ENCODE data around the gene SBF2.

SBF2 gene

DNA sequence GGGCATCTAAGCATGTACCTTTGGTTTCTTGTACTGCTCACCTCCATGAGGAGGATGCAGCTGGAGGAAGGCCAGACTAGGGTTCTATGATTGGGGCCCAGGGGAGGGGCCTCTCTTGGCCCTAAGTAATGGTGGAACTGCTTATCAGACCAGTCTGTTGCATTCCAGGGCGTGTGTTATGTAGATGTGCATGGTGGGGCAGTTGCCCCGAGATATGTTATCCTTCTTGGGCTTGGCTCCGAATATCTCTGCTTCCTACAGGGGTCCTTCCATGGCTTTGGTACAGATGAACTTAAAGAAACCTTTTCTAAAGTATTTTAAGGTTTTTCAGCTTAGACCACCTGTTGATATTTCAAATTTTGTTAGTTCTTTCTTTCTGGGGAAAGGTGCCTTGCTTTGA, 504.1 kb downstream of the SBF2 start:
- no peak for DNase-seq

DNA sequence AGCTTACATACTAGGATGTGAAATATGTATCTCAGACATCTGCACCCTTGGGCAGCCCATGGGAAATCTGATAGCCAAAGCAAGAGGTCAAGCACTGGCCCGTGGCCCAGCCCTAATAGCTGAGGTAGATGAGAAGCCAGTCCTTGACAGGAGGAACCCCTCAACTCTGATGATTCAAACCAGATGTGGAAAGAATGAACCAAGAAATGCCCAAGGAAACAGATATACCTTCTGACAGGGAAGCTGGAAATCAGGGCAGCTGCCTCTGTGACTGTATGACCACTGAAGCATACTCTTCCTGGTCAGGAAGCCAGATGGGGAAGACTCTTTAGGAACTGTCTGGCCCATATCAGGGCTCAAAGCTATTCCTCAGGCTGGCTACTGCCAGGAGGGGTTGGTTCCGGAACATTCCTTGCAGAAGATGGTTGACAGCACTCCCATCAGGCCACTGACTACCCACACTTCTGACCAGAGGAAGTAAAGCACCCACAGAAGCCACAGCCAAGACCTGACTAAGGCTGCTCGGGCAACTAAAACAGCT, 506.0 kb downstream of the SBF2 start:
- DNase-seq: no peak

DNA sequence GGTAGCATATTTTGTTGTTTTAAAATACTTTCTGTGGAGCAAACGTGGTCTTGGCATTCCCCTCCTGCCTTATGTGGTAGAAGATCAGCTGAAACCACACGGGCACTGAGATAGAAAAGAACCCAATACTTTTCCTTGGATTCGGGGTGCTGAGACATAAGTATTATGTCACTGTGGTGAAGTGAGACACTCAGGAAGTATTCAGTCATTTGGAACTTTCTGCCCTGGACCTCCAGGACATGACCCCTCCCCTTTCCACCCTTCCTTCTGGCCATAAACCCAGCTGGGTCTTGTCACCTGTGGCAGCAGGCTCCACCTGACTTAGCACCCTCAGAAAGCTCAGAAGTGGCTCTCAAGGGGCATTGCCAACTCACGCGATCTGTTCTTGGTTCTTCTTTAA, 506.8 kb downstream of the SBF2 start:
- no peak for DNase-seq

DNA sequence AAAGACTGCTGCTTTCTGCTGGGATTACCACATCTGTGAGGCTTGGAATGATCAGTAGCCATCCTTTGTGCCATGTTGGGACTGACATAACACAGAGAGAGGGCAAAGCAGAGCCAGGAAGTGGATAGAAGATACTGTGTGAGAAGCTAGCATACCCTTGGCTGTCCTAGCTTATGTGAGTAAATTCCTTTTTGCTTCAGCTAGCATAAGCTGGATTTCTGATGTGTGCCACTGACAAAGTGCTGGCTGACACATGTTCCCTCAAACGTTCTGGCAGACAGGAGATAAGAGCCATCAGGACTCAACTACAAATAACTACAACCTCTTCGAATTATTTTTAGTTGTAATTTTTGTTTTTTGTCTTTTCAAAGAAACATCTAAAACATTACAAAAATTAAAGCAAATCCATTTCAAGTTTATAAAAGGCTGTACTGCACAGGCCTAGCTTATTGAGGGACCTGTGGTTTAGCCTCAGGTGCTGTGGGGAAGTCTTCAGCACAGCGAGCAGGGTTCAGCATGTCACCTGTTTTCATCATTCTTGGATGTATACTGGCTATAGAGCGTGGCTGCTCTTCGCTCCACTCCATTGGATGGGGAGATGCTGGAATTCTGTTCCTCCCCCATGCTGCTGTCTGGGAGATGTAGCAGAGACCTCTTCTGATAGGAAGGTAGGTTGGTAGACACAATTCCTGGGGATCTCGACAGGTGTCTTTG, 509.3 kb downstream of the SBF2 start:
- DNase-seq: no peak

GRCh38 chr11:9783986-9784385, 510.0 kb downstream of the SBF2 start:
- DNase-seq: no peak

DNA sequence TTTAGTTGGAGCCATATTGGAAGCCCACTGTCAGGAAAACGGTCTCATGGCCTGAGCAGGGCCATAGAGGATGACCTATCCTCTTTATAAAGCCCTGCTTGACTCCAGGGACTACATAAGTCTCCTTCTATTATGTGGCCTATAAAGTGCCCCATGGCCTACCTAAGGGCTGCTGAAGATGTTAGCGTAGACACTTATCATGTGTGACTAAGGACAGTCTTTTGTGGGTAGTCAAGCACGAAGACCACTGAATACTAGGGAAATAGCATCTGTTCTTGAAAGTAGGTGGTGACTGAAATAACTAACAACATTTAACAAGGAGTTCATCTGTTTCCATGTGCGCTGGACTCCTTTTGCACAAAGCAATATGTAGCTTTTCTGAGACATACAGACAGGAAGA, 513.1 kb downstream of the SBF2 start:
- no peak for DNase-seq

DNA sequence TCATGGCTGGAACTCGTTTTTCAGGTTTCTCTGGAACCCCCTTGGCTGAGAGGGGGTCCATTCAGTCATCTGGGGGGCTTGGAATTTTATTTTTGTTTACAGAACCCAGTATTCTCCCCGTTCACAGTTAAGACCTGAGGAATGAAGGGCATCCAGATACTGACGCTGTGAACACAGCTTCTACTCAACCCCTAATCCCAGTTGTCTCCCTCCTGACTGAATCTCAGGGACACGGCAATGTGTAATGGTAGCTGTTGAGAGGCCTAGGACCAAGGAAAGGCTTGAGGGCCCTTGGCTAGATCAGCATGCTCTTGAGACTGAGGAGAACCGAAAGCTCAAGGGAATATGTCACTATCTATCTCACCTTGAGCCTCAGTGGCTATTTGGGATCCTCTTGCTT, 516.5 kb downstream of the SBF2 start:
- no peak for DNase-seq

DNA sequence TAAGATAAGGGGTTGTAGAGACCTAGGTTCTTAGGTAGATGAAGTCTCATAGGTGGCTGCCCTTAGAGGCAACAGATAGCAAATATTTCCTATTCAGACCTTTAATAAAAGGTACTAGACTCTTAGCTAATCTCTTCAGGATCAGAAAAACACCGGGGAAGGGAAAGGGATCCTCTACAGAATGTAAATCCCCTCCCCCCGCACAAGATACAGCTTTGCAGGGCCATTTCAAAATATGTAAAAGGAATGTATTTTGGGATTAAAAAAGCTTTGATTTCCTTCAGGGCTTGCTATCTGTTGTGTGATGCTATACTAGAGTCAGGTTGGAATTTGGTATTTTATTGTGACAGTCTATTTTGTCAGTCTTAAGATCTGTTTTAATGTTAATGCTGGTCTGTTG, 517.0 kb downstream of the SBF2 start:
- DNase-seq: no peak

DNA sequence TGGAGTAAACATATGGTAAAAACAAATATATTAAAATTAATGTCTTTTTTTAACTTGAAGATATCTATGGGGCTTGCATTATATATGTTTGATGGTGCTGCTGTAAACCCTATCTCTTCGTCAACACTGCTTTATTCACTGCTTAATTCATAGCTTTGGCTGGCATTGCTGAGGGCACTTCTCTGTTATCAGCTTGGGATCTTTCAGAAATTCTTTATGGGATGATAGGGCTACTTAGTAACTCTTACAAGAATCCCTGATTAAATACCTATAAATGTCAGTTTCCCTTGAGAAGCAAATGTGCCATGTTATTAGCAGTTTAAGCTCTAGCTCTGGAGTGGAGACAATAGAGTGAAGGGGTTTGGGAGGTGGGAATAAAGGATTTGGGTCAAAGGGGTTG, 517.8 kb downstream of the SBF2 start:
- no peak for DNase-seq

DNA sequence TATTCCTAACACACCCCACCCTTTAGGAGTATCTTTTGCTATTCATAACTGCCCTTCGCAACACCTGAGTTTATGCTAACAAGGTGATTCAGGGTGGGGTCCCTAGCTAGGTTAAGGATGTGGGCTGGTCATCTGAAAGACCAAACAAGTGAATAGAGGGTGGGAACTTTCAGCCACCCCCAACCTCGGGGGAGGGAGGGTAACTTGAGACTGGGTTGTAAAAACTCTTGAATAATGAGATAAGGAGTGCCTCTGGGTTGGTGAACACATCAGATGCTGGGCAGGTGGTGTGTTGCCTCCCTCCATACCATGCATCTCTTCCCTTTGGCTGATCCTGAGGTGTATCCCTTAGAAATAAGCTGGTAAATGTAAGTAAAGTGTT, 518.6 kb downstream of the SBF2 start:
- no peak for DNase-seq

DNA sequence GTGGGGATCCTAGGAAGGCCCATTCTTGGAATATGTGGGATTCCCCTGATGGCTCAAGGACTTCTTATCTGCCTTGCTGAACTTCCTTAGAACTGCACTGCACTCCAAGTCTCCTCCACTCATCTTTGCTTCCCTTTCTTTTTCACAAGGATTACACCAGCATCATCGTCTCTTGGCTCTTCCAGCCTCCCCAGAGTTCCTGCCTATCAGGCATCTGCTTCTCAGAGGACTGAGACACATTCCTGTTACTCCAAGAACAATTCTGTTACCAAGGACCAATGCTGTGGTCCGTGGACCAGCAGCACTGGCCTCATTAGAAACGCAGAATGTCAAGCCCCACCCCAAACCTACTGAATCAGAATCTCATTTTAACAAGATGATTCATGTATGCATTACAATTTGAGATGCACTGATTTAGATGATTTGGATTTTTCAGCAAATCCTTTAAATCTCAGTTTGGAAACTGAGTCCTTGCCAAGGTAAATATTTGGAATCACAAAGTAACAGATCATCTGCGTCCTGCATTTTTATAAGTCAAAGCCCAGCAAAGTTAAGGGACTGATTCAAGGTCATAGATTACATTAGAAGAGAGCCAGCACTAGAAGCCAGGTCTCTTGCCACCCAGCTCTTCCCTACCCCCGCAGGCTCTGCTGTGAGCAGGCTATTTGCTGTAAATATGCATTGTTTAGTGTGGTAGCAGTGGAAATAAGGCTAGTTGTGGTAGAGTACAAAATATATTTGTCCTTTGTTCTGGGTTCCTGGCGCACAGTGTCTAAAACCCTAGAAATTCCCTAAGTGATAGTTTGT, 519.2 kb downstream of the SBF2 start:
- DNase-seq: no peak

- DNase-seq: no peak
Measured at GRCh38 chr11:9774109-9774508, 519.9 kb downstream of the SBF2 start.

GRCh38 chr11:9773524-9773923, 520.5 kb downstream of the SBF2 start:
- DNase-seq: no peak

DNA sequence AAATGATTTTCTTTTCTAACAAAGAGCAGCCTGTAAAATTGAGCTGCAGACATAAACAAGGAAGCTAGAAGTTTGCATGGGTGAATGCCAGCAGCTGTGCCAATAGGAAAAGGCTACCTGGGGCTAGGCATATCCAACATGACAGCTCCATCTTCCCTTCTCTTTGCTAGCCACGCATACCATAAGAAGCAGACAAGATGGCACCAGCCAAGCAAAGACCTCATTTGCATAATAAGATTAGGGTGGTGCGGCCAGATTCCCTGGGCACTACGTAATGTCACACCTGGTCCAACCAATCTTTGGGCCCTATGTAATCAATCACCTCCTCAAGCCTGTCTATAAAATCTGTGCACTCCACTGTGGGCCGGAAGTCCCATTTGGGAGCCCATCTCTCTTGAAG, 521.8 kb downstream of the SBF2 start:
- DNase-seq: no peak

DNA sequence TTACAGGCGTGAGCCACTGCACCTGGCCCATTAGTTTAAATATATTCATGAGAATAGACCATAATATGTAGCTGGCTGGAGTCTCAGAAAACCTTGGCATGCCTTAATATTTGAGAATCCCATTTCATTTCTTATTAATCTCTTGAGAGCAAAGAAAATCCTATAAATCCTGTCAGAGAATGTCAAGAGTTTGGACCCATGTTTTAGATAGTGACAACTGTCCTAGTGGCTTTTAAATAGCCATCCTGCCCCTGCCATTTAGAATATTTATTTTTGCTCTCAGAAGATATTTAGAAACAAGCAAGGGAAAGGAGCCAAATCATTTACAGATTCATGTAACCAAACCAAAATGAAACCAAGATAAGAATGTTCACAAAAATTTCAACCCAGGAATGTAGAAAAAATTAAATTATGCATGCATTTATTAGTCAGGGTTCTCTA, 522.9 kb downstream of the SBF2 start:
- no peak for DNase-seq

- no peak for DNase-seq
Measured at GRCh38 chr11:9769621-9770020, 524.4 kb downstream of the SBF2 start.

DNA sequence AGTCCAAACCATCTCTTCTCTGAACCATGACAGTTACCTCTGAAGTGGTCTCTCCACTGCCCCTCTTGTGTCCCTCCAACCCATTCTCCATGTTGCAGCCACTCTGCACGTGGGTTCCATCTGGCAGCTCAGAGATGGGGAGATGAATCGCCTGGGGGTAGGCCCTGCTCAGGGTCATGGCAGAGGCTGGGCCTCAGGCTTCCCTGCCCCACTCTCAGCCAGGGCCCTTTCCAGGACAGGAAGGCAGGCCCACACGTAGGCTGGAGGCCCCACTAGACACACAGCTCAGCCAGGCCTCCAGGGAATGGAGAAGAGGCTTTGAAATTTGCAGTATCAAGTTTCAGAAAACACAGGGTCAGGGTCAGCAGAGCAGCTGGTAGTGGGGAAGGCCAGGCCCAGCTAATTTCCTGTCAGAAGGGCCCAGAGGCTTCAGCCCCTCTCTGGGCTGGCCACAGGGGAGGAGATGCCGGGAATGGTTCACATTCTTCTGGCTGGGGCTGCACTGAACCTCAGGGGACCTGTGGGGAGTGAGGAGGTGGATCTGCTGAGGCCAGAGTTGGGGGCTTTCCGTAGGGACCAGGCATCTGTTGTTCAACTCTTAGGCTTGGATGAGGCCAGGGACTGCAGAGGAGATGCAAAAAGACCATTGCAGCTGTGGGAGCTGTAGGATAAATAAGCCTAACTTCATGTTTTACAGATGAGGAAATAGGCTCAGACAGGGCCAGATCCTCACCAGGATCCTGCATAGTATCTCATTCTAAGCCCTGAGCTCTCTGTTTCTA, 528.5 kb downstream of the SBF2 start:
- DNase-seq: no peak

- no peak for DNase-seq
Measured at GRCh38 chr11:9763301-9763700, 530.7 kb downstream of the SBF2 start.

DNA sequence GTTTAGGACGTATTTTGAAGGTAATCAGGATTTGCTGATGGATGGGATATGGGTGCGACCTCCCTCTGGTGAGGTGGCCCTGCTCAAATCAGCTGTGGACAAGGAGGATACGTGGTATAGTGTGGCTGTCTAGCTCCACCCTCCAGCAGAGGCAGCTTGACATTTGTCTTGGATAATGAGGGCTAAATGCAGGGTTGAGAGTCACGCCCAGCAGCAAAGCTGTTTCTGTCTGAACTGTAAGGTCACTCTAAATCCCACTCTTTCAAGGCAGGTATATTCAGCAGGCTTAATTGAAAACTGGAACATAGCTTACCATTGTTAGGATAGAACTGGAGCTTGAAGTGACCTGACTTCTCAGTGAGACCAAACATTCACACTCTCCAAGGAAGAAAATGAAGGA, 531.5 kb downstream of the SBF2 start:
- no peak for DNase-seq

GRCh38 chr11:9761441-9761945, 532.5 kb downstream of the SBF2 start:
- DNase-seq: no peak

DNA sequence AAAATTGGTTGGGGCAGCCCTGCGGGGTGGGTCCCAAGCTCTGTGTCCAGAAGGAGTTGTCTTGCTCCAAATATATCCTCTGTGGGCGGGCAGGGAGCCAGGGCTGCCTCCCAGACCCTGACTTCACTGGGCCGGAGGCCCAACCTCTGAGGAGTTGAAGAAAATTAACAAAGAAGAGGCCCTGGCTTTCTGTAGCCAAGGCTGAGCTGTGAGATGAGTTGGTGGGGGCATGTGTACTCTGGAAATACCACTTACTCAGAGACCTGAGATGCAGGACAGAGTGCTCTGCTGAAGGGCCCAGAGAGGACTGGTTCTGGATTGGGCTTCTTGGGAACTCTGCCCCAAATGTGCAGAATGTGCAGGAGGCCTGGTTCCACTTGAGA, 533.8 kb downstream of the SBF2 start:
- no peak for DNase-seq

GRCh38 chr11:9759519-9760192, 534.4 kb downstream of the SBF2 start:
- DNase-seq: peak; percentile 52 to 83

Measured in CD4-positive, alpha-beta T cell treated with Interleukin-1 beta for 1 hour (primary cell).